HCT116 (cell line): Measurements from ENCODE around the gene CAP2. TPM values are rescaled to one million over a fixed set of nuclear protein-coding genes. Genes with fewer than 3 reads are reported as not detected.

Source experiments
- ATAC-seq: fragments of 200-7000 bp; cut with Tn5 transposase; 2 replicates; pipeline ENCODE4 v1.9.1; 2020; ENCODE audit warnings: mild to moderate bottlenecking, moderate library complexity
- BruUV-seq: library from RNA; stranded (reverse); fragments of 400-500 nt; replicated peaks from 2 replicates; lab custom pipeline; 2021; lab: Mats Ljungman, UMichigan
- CTCF ChIA-PET: fragments of 300-600 bp; sonication (Branson Sonifier 250); formaldehyde crosslinking; loops from one replicate; lab custom pipeline; 2021; ENCODE audit warnings: antibody characterized with exemption; lab: Charles Lee
- POLR2A ChIA-PET: fragments of 300-600, 350-600 bp; sonication (Branson Sonifier 250); formaldehyde crosslinking; loops from one replicate; lab custom pipeline; 2021; ENCODE audit warnings: antibody characterized with exemption; lab: Charles Lee
- RAD21 ChIA-PET, 2 experiments: fragments of 300-600 bp; sonication (Branson Sonifier 250); formaldehyde crosslinking; loops; one replicate each; lab custom pipeline; 2023; ENCODE audit warnings: low total read pairs in 2 of 2; ENCODE audit not compliant: uncharacterized antibody in 2 of 2, unreplicated experiment in 2 of 2, low non-redundant PET in 1 of 2; lab: Charles Lee
- DNase-seq: peaks from one replicate; pipeline ENCODE4 v3.0.0-alpha.2; 2010; ENCODE audit warnings: low read depth, low spot score
- H2AFZ ChIP-seq: fragments of 200-600 bp; shearing (Covaris generic), sonication (generic); 2 replicates; pipeline ENCODE4 v1.6.1; 2017; ENCODE audit warnings: low read depth, mixed run types, mixed read lengths, antibody characterized with exemption, low read length; ENCODE audit not compliant: poor library complexity, severe bottlenecking
- H3K27ac ChIP-seq: 2 replicates; pipeline ENCODE4 v1.5.1; 2012; ENCODE audit warnings: low read depth, low read length
- H3K27me3 ChIP-seq: fragments of 200-600 bp; sonication (generic); 2 replicates; pipeline ENCODE4 v1.6.1; 2016; ENCODE audit warnings: mixed run types, low read length, mixed read lengths; ENCODE audit not compliant: insufficient read depth
- H3K36me3 ChIP-seq, 2 experiments: fragments of 200-500 bp in 1 of 2; fragments of 200-600 bp in 1 of 2; sonication (Bioruptor generic) in 1 of 2; sonication (generic) in 1 of 2; 2 replicates each; pipeline versions ENCODE4 v1.5.1 to v1.6.1; 2014 to 2016; ENCODE audit warnings: low read length in 2 of 2, inconsistent platforms in 1 of 2, mixed read lengths in 1 of 2, mixed run types in 1 of 2; ENCODE audit not compliant: insufficient read depth in 2 of 2, control insufficient read depth in 1 of 2
- H3K4me1 ChIP-seq, 2 experiments: fragments of 200-600 bp in 1 of 2; sonication (generic) in 1 of 2; 2 replicates each; pipeline versions ENCODE4 v1.5.1 to v1.6.1; 2012 to 2017; ENCODE audit warnings: low read length in 2 of 2, inconsistent platforms in 1 of 2, mild to moderate bottlenecking in 1 of 2, mixed read lengths in 1 of 2, mixed run types in 1 of 2, moderate library complexity in 1 of 2; ENCODE audit not compliant: insufficient read depth in 2 of 2, control insufficient read depth in 1 of 2
- H3K4me2 ChIP-seq: fragments of 200-600 bp; sonication (generic); 2 replicates; pipeline ENCODE4 v1.6.1; 2017; ENCODE audit warnings: mixed run types, low read length, mixed read lengths
- H3K4me3 ChIP-seq, 2 experiments: fragments of 200-600 bp in 1 of 2; sonication (generic) in 1 of 2; replicated peaks in 1 of 2; 2 replicates each; pipeline ENCODE4 v1.5.1; 2011 to 2016; ENCODE audit warnings: low read length in 2 of 2, control low read depth in 1 of 2, low read depth in 1 of 2, mild to moderate bottlenecking in 1 of 2, mixed read lengths in 1 of 2, mixed run types in 1 of 2
- H3K79me2 ChIP-seq: fragments of 200-600 bp; sonication (generic); 2 replicates; pipeline ENCODE4 v1.6.1; 2017; ENCODE audit warnings: mild to moderate bottlenecking, mixed run types, low read length, moderate library complexity, mixed read lengths; ENCODE audit not compliant: insufficient read depth
- H3K9ac ChIP-seq: fragments of 200-600 bp; sonication (generic); 2 replicates; pipeline ENCODE4 v1.6.1; 2016; ENCODE audit warnings: low read length, mixed read lengths
- H3K9me2 ChIP-seq: fragments of 200-600 bp; sonication (generic), shearing (Covaris generic); 2 replicates; pipeline ENCODE4 v1.6.1; 2017; ENCODE audit warnings: mixed run types, mild to moderate bottlenecking, moderate library complexity; ENCODE audit not compliant: insufficient read depth
- H3K9me3 ChIP-seq, 2 experiments: fragments of 200-500 bp in 1 of 2; fragments of 200-600 bp in 1 of 2; sonication (Bioruptor generic) in 1 of 2; sonication (generic) in 1 of 2; 2 replicates each; pipeline ENCODE4 v1.6.1; 2014 to 2017; ENCODE audit warnings: low read length in 2 of 2, mixed read lengths in 2 of 2, inconsistent platforms in 1 of 2, low read depth in 1 of 2, mild to moderate bottlenecking in 1 of 2, mixed run types in 1 of 2, moderate library complexity in 1 of 2; ENCODE audit not compliant: control insufficient read depth in 1 of 2, insufficient read depth in 1 of 2
- H4K20me1 ChIP-seq: fragments of 200-600 bp; sonication (generic), shearing (Covaris generic); 2 replicates; pipeline ENCODE4 v1.6.1; 2017; ENCODE audit warnings: mixed run types, mild to moderate bottlenecking, moderate library complexity; ENCODE audit not compliant: insufficient read depth
- CBX3 ChIP-seq: IDR thresholded peaks from 2 replicates; pipeline ENCODE4 v1.6.1; 2012; ENCODE audit warnings: low read depth
- CEBPB ChIP-seq: IDR thresholded peaks from 2 replicates; pipeline ENCODE4 v1.6.1; 2012; ENCODE audit warnings: low read depth
- EGR1 ChIP-seq: IDR thresholded peaks from 2 replicates; pipeline ENCODE4 v1.6.1; 2012; ENCODE audit warnings: low read depth
- ELF1 ChIP-seq: IDR thresholded peaks from 2 replicates; pipeline ENCODE4 v1.6.1; 2012; ENCODE audit warnings: low read depth, borderline replicate concordance
- FOSL1 ChIP-seq: IDR thresholded peaks from 2 replicates; pipeline ENCODE4 v1.6.1; 2012; ENCODE audit warnings: low read depth
- JUND ChIP-seq: IDR thresholded peaks from 2 replicates; pipeline ENCODE4 v1.6.1; 2012
- SP1 ChIP-seq: IDR thresholded peaks from 2 replicates; pipeline ENCODE4 v1.6.1; 2012; ENCODE audit warnings: low read depth
- SRF ChIP-seq: IDR thresholded peaks from 2 replicates; pipeline ENCODE4 v1.6.1; 2012; ENCODE audit warnings: low read depth
- ZNF274 ChIP-seq: fragments of 200-500 bp; sonication (Bioruptor generic); IDR thresholded peaks from 2 replicates; pipeline ENCODE4 v1.6.1; 2014; ENCODE audit warnings: mild to moderate bottlenecking, low read depth, low read length, inconsistent platforms
- intact Hi-C: fragments of 100-400 bp; cut with micrococcal nuclease; formaldehyde crosslinking; loops from 2 replicates; pipeline ENCODE4 v1.10.0; 2022
- total RNA-seq: library from RNA; stranded (reverse); gene quantifications from one replicate; pipeline ENCODE4 v1.2.1, GENCODE V29; 2021; ENCODE audit not compliant: unreplicated experiment
- TF ChIP-seq, protein P1 (sequence below): IDR thresholded peaks from 2 replicates; pipeline ENCODE4 v1.6.1; 2011; ENCODE audit warnings: mild to moderate bottlenecking, low read length, moderate library complexity; ENCODE audit not compliant: insufficient replicate concordance; ENCODE audit errors: extremely low read depth
- TF ChIP-seq, protein P2 (sequence below): IDR thresholded peaks from 2 replicates; pipeline ENCODE4 v1.6.1; 2012; ENCODE audit warnings: low read depth
- TF ChIP-seq, protein P3 (sequence below): IDR thresholded peaks from 2 replicates; pipeline ENCODE4 v1.6.1; 2012
- TF ChIP-seq, protein P4 (sequence below): IDR thresholded peaks from 2 replicates; pipeline ENCODE4 v1.6.1; 2012
- TF ChIP-seq, protein P5 (sequence below), 3 experiments: fragments of 200-600 bp in 1 of 3; sonication (generic) in 1 of 3; IDR thresholded peaks in 2 of 3; conservative IDR thresholded peaks in 1 of 3; 2 replicates each; pipeline ENCODE4 v1.5.1; 2012 to 2017; ENCODE audit warnings: low read depth in 2 of 3, low read length in 2 of 3, antibody characterized with exemption in 1 of 3, borderline replicate concordance in 1 of 3, control low read depth in 1 of 3, mild to moderate bottlenecking in 1 of 3, mixed read lengths in 1 of 3, mixed run types in 1 of 3, moderate library complexity in 1 of 3; ENCODE audit not compliant: insufficient read depth in 1 of 3

Gene CAP2
- total RNA-seq, 1 experiment from 2014 or later = 3.8 TPM

DNA sequence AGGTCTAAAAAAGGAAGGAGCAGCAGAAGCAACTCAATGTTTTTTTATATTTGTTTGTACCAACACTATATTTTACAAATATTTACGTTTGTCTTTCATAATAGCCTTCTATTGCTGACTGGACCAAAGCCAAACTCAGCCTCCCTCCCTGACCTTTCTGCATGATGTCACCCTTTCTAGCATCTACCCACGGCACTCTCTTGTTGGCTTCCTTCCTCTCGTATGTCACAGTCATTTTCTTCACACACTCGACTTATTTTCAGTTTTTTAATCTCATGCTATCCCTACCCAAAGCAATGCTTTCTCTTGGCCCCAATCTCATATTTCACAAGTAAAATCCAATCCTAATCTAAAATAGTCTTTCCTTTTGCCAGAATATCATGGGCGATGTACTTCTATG lies 190.4 kb downstream of the CAP2 start:
- peak overlapping the region; percentile 80 for H2AFZ ChIP-seq
- H4K20me1 ChIP-seq = no peaks in the 10 kb centered on the region
- intact Hi-C loops = loop anchor here (1.0 to 10.0 kb wide), 5 partner anchors 221 to 918 kb away; no protein-coding TSS in a partner anchor
- H3K27ac ChIP-seq = no peak overlapping the region
- peaks cover 0 to 7% of the 10 kb centered on the region in 2 experiments; a peak in 3 of 4 replicates for H3K4me1 ChIP-seq
- TF ChIP-seq, protein P1, sequence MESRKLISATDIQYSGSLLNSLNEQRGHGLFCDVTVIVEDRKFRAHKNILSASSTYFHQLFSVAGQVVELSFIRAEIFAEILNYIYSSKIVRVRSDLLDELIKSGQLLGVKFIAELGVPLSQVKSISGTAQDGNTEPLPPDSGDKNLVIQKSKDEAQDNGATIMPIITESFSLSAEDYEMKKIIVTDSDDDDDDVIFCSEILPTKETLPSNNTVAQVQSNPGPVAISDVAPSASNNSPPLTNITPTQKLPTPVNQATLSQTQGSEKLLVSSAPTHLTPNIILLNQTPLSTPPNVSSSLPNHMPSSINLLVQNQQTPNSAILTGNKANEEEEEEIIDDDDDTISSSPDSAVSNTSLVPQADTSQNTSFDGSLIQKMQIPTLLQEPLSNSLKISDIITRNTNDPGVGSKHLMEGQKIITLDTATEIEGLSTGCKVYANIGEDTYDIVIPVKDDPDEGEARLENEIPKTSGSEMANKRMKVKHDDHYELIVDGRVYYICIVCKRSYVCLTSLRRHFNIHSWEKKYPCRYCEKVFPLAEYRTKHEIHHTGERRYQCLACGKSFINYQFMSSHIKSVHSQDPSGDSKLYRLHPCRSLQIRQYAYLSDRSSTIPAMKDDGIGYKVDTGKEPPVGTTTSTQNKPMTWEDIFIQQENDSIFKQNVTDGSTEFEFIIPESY = no peak
- TF ChIP-seq SRF (peak; percentile 31; the same call in 1 of the 2 replicates), FOSL1 (no peak), ELF1 (no peak), CEBPB (no peak), EGR1 (peak; percentile 14; the same call in 1 of the 2 replicates), ZNF274 (no peak), CBX3 (no peak), JUND (no peak), SP1 (no peak)
- TF ChIP-seq, protein P2, sequence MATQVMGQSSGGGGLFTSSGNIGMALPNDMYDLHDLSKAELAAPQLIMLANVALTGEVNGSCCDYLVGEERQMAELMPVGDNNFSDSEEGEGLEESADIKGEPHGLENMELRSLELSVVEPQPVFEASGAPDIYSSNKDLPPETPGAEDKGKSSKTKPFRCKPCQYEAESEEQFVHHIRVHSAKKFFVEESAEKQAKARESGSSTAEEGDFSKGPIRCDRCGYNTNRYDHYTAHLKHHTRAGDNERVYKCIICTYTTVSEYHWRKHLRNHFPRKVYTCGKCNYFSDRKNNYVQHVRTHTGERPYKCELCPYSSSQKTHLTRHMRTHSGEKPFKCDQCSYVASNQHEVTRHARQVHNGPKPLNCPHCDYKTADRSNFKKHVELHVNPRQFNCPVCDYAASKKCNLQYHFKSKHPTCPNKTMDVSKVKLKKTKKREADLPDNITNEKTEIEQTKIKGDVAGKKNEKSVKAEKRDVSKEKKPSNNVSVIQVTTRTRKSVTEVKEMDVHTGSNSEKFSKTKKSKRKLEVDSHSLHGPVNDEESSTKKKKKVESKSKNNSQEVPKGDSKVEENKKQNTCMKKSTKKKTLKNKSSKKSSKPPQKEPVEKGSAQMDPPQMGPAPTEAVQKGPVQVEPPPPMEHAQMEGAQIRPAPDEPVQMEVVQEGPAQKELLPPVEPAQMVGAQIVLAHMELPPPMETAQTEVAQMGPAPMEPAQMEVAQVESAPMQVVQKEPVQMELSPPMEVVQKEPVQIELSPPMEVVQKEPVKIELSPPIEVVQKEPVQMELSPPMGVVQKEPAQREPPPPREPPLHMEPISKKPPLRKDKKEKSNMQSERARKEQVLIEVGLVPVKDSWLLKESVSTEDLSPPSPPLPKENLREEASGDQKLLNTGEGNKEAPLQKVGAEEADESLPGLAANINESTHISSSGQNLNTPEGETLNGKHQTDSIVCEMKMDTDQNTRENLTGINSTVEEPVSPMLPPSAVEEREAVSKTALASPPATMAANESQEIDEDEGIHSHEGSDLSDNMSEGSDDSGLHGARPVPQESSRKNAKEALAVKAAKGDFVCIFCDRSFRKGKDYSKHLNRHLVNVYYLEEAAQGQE = no peak
- TF ChIP-seq, protein P3, sequence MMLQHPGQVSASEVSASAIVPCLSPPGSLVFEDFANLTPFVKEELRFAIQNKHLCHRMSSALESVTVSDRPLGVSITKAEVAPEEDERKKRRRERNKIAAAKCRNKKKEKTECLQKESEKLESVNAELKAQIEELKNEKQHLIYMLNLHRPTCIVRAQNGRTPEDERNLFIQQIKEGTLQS = no peak
- TF ChIP-seq, protein P4, sequence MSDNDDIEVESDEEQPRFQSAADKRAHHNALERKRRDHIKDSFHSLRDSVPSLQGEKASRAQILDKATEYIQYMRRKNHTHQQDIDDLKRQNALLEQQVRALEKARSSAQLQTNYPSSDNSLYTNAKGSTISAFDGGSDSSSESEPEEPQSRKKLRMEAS = 0 out of 2 replicates have a peak, but pooled peaks have one; percentile 12
- TF ChIP-seq, protein P5, sequence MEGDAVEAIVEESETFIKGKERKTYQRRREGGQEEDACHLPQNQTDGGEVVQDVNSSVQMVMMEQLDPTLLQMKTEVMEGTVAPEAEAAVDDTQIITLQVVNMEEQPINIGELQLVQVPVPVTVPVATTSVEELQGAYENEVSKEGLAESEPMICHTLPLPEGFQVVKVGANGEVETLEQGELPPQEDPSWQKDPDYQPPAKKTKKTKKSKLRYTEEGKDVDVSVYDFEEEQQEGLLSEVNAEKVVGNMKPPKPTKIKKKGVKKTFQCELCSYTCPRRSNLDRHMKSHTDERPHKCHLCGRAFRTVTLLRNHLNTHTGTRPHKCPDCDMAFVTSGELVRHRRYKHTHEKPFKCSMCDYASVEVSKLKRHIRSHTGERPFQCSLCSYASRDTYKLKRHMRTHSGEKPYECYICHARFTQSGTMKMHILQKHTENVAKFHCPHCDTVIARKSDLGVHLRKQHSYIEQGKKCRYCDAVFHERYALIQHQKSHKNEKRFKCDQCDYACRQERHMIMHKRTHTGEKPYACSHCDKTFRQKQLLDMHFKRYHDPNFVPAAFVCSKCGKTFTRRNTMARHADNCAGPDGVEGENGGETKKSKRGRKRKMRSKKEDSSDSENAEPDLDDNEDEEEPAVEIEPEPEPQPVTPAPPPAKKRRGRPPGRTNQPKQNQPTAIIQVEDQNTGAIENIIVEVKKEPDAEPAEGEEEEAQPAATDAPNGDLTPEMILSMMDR (IDR thresholded peaks at IDR 0.05 in 2 of 3, conservative IDR thresholded peaks at IDR 0.05 in 1 of 3; ENCODE audit: borderline replicate concordance in 1 of 3, insufficient read depth in 1 of 3, low read depth in 2 of 3, low read length in 2 of 3) = no peak
- CTCF ChIA-PET = interaction anchor here (0.6 to 1.7 kb wide), 15 partner anchors 9 to 427 kb away, joined by 3 to 18 read pairs (median 4); no protein-coding TSS in a partner anchor
- H3K27me3 ChIP-seq = no peaks in the 10 kb centered on the region
- H3K79me2 ChIP-seq = no peaks in the 10 kb centered on the region
- DNase-seq (no peak), ATAC-seq (no peak; the same call in 1 of the 2 replicates)
- no peaks in the 10 kb centered on the region for H3K9me3 ChIP-seq
- RAD21 ChIA-PET = interaction anchor here (0.6 to 0.7 kb wide), 2 partner anchors 79 to 427 kb away, joined by 3 to 4 read pairs; no protein-coding TSS in a partner anchor
- H3K9ac ChIP-seq = no peak overlapping the region
- H3K4me3 ChIP-seq = no peak overlapping the region
- BruUV-seq = no TSS peak
- POLR2A ChIA-PET = no interaction called here
- no peaks in the 10 kb centered on the region for H3K36me3 ChIP-seq
- no peaks in the 10 kb centered on the region for H3K9me2 ChIP-seq
- H3K4me2 ChIP-seq = no peak overlapping the region; the same call in 1 of the 2 replicates
